NCI-H2227 (cell line): ENCODE measurements around the gene DUSP14.

Source experiments
- DNase-seq: peaks from one replicate; lab custom pipeline; 2025; ENCODE audit not compliant: unreplicated experiment; lab: John Stamatoyannopoulos, UW

DUSP14 gene

GRCh38 chr17:37512442-37513068 is 22.9 kb downstream of the DUSP14 start:
- no peak for DNase-seq

- no peak for DNase-seq
Measured at GRCh38 chr17:37513711-37514110, 24.0 kb downstream of the DUSP14 start.

- peak; percentile 74 for DNase-seq
Measured at GRCh38 chr17:37516127-37516571, 26.5 kb downstream of the DUSP14 start.

- DNase-seq, result no peak
Measured at GRCh38 chr17:37517881-37518280, 28.2 kb downstream of the DUSP14 start.

- no peak for DNase-seq
Measured at GRCh38 chr17:37518826-37519225, 29.1 kb downstream of the DUSP14 start.

- no peak for DNase-seq
Measured at GRCh38 chr17:37519251-37519985, 29.7 kb downstream of the DUSP14 start.

GRCh38 chr17:37520174-37520573 is 30.5 kb downstream of the DUSP14 start:
- no peak for DNase-seq

GRCh38 chr17:37521821-37522220 is 32.1 kb downstream of the DUSP14 start:
- DNase-seq, result no peak

- DNase-seq, result no peak
Measured at GRCh38 chr17:37523715-37524219, 34.1 kb downstream of the DUSP14 start.

GRCh38 chr17:37527249-37527851 is 37.7 kb downstream of the DUSP14 start:
- peak; percentile 68 for DNase-seq

- DNase-seq, result no peak
Measured at GRCh38 chr17:37530420-37530819, 40.7 kb downstream of the DUSP14 start.

GRCh38 chr17:37532756-37533155 is 43.1 kb downstream of the DUSP14 start:
- DNase-seq, result no peak

GRCh38 chr17:37535906-37536305 is 46.2 kb downstream of the DUSP14 start:
- DNase-seq, result no peak

- DNase-seq, result no peak
Measured at GRCh38 chr17:37538981-37539659, 49.4 kb downstream of the DUSP14 start.

- no peak for DNase-seq
Measured at GRCh38 chr17:37541880-37542660, 52.4 kb downstream of the DUSP14 start.

GRCh38 chr17:37543637-37544052 is 54.0 kb downstream of the DUSP14 start:
- DNase-seq, result no peak

- DNase-seq, result no peak
Measured at GRCh38 chr17:37545486-37545885, 55.8 kb downstream of the DUSP14 start.

GRCh38 chr17:37546302-37546701 is 56.6 kb downstream of the DUSP14 start:
- no peak for DNase-seq

- DNase-seq, result no peak
Measured at GRCh38 chr17:37547986-37548385, 58.3 kb downstream of the DUSP14 start.

- DNase-seq, result no peak
Measured at GRCh38 chr17:37551788-37552187, 62.1 kb downstream of the DUSP14 start.
